NCI-H748 (cell line): ENCODE results near the gene NPR3.

Source experiments
- DNase-seq: peaks from one replicate; lab custom pipeline; 2025; ENCODE audit not compliant: unreplicated experiment; lab: John Stamatoyannopoulos, UW

NPR3 gene

DNA sequence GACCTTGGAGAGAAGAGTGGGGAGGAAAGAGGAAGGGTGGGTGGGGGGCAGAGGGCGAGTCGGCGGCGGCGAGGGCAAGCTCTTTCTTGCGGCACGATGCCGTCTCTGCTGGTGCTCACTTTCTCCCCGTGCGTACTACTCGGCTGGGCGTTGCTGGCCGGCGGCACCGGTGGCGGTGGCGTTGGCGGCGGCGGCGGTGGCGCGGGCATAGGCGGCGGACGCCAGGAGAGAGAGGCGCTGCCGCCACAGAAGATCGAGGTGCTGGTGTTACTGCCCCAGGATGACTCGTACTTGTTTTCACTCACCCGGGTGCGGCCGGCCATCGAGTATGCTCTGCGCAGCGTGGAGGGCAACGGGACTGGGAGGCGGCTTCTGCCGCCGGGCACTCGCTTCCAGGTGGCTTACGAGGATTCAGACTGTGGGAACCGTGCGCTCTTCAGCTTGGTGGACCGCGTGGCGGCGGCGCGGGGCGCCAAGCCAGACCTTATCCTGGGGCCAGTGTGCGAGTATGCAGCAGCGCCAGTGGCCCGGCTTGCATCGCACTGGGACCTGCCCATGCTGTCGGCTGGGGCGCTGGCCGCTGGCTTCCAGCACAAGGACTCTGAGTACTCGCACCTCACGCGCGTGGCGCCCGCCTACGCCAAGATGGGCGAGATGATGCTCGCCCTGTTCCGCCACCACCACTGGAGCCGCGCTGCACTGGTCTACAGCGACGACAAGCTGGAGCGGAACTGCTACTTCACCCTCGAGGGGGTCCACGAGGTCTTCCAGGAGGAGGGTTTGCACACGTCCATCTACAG lies 760 bp downstream of the NPR3 start:
- peak; percentile 82 for DNase-seq

DNA sequence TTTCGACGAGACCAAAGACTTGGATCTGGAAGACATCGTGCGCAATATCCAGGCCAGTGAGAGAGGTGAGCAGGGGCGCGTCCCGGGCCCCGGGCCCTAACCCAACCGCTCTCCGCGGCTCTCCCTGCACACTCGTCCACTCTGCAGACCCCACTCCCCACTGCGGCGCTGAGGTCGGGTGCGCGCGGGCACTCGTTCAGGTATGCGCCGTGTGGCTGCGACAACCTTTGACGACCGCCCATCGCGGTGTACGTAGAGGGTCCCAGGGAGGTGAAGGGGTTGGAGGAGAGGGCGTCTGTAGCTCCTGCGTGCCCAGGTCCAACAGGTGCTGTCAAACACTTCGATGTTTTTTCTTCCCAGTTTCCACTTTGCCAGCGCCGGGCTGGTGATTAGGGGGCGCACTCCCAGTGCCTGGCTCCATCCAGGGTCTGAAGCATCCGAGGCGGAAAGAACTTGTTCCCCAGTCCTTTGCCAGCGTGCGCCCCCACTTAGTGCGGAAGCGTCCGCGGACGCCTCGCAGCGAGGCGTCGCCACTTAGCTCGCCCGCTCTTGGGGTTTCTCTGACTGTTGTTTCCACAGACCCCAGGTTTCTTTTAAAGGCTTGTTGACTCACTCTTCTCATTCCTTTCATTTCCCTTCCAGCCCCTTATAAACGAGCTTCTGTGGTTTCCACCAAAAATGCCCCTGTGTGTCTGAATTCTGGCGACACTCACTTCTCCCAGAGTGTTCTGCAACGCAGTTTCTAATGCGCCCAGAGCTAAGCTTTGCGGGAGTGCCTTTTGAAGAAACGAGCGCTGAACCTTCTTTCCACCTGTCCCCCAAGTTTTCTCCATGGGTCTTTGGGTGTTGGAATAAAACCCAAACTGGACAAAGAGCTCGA lies 1.6 kb downstream of the NPR3 start:
- no peak for DNase-seq

DNA sequence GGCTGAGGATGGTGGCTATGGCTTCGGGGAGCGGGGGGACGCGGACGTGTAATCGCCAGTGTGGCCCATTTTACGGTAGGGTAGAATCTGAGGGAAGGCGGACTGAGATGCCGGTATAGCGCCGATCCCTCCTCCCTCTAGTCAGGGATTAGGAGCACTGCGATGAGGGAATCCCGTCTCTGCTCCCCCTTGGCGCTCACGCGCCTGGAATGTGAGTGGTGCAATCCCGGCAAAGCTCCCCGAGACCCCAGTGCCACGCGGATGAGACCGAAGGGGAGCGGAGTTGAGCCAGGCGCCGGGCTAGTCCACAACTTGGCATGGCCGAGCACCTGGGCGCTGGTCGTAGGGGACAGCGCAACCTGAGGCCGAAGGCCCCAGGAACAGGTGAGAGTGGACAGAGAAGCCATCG lies 2.2 kb downstream of the NPR3 start:
- DNase-seq = no peak

DNA sequence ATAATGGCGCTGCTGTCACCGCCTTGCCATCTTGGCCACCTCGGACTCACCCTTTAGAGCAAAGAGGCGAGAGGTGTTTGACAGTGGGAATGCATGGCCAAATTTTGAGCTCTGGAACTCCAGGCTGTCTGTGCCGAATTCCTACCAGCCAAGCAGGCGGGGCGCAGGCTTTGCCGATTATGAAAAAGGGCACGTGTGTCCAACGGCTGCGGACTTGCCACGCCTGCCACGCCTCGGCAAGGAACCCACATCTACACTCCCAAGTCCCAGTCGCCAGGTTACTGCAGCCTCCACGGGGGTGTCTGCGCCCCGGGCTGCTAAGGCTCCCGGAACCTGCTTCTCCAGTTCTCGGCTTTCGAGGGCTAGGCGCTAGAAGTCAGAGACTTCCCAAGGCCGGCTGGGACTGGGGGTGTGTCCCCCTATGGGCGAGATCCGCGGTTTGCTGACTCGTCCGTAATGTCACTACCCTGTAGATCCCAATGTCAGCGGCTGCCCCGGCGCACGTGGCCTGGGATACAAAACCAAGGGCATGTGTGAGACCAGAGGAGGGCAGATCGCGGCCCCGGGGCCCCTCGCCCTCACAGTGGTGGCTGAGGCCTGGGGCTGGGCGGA lies 2.8 kb downstream of the NPR3 start:
- DNase-seq = peak; percentile 59

DNA sequence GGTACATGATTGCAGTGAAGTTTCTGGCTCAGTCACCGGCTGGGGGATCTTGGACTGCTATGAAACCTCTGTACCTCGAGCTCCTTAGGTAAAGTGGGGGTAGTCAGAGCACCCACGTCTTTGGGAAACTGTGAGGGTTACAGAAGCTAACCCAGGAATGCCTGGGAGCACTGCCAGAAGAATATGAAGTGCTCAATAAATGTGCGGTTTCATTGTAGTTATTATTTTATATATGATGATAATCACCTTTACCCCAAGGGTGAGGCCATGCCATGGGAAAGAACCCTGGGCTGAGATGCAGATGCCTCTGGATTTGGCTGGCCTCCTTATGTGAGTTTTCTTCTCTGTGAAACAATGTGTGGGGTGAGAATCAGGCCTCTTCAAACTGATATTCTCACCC lies 3.7 kb downstream of the NPR3 start:
- no peak for DNase-seq

DNA sequence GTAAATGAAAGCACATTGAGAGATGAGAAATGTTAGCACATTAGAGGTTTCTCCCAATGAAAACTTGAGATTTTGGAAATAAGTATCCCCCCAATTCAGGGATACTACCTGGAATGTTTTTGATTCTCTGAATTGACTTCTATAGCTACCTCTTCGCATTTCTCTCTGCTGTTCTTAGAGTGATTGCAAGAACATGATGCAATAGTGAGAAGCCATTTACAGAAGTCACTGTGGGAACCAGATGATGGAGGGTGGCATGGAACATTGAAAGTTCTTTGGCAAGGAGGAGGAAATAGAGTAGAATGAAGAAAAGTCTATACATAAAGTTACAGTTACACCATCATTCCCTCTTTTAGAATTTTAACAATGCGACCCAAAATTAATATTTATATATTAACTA lies 9.2 kb downstream of the NPR3 start:
- no peak for DNase-seq

DNA sequence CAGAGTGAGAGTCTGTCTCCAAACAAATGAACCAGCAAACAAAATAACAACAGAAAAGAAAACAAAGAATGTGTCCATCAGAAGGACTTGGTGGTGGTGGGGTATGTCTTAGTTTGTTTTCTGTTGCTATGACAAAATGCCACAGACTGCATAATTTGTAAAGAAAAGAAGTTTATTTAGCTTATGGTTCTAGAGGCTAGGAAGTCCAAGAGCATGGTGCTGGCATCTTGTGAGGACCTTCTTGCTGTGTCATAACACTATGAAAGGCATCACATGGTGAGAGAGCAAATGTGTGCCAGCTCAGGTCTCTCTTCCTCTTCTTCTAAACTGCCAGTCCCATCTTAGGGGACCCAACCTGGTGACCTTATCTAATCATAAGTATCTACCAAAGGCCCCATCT lies 10.5 kb downstream of the NPR3 start:
- DNase-seq = no peak

DNA sequence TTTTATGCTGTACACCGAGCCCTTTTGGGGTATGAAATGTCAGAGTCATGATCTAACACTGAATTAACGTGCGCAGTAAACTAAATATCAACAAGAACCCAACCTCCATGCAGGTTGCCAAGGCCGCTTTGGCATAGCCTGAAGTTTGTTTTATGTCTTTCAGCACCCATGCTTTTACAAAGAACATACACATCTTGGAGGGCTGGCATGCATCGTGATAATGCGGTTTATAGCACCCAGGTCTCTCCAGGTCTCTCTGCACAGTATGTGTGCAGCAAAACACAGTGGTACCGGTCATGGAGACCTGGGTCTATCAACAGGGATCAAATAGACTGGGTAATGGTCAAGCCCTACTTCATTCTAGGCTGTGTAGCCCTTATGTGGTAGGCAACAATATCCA lies 11.8 kb downstream of the NPR3 start:
- DNase-seq = no peak

DNA sequence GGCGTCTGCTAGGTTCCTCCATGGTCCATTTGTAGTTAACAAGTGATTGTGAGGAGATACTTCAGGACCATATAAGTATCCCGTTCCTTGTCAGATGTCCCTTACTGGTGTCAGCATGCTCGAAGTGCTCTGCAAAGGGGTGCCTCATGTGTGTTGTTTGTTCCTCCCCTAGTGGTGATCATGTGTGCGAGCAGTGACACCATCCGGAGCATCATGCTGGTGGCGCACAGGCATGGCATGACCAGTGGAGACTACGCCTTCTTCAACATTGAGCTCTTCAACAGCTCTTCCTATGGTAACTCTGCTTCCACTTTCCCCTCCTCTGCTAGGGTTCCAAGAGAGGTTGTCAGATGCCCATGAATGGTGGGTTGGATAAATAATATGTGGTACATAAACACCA lies 13.4 kb downstream of the NPR3 start:
- no peak for DNase-seq

DNA sequence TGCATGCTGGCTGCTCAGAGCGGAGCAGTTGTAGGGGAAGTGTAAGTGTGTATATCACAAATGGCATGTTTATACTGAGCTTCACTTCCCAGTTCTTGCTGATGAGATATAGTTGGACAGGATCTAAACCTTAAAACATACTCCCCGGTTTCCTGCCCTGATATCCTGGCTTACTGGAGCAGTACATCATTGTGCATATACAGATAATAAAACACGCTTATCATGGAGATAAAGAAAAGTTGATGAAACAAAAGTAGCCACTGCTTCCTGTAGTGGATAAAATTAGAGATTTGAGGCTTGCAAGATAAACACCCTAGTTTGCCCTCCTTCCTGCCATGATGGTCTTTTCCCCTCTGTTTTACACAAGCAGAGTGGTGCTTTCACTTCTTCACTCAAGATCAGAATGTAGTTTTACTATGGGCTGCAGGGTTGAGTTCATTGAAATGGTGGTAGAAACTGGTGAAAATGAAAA lies 15.0 kb downstream of the NPR3 start:
- DNase-seq = no peak

DNA sequence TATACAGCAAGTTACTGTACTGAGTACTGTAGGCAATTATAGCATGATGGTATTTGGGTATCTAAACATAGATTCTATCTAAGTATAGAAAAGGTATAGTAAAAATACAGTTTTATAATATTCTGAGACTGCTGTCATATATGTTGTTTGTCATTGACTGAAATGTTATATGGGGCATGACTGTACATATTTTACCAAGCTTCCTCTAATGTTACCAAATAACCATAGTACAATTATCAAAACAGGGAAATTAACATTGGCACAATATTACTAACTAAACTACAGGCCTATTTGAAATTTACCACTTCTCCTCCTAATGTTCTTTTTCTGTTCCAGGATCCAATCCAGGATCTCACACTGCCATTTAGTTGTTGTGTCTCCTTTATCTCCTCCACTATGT lies 18.5 kb downstream of the NPR3 start:
- DNase-seq = no peak

DNA sequence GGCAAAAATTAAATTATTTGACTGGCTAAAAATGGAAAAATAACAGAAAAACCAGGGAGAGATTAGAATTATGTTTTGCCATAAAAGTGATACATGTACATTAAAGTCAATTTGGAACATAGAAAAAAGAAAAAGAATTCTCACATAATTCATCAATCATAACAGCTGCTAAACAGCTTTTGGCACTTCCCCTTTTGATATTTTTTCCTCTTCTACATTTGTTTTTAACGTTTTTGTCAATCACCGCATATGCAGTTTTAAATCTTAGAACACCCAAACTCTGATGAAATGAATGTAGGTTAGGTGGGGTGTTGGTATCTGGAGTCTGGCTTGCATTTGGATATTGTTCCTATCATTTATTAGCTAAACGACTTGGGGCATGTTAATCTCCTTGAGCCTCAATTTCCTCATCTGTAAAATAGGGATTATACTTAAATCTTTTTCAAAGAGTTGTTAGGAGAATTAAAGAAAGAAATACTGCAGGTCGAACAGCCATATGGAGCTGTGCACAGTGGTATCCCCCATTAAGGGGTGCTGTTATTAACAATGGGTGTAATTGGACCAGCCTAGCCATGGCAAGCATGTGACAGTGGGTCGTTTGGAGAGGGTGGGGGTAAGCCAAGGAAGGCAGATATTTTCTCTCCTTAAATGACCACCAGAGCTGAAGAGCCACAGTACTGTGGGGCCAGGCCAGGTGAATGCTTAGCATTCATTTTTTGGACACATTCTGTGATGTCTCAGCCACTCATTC lies 22.6 kb downstream of the NPR3 start:
- no peak for DNase-seq

DNA sequence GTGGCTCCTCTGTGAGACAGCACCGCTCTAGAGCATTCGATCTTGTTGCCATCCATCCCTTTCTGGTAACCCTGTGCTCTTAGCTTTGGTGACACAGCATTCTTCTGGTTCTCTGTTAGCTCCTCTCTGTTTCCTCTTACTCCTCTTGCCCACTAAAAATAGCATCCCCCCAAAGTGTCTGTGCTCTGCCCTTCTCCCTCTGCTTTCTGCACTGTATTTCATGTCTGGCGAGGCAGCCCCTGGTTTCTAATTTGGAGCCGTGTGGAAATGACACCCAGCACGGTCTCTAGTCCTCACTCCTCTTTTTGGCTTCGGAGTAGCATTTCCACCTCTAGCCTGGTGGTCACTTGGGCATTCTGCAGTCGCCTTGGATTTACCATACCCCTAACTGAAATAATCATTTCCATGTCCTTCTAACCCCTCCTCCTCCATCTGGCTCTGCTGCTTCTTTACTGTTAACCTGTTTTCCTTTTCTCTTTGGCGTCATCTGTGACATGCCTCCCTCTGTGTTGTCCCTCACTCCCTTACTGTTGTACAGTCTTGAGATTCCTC lies 23.8 kb downstream of the NPR3 start:
- DNase-seq = no peak

DNA sequence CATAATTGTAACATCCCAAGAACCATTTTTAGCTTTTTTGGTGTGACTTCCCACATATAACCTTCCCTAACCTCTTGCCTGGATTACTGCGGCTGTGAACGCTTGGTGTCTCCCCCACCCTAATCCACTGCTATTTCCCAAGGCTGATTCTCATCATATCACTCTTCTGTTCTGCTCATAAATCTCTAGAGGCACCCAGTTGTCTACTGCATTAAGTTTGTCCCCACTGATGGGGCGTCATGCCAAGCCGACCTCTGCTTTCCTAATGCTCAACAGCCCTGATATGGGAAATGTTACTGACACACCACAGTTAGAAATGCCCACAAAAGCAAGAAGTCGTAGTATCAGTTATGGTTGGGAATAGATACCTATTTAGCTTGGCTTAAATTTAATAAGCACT lies 24.4 kb downstream of the NPR3 start:
- no peak for DNase-seq

DNA sequence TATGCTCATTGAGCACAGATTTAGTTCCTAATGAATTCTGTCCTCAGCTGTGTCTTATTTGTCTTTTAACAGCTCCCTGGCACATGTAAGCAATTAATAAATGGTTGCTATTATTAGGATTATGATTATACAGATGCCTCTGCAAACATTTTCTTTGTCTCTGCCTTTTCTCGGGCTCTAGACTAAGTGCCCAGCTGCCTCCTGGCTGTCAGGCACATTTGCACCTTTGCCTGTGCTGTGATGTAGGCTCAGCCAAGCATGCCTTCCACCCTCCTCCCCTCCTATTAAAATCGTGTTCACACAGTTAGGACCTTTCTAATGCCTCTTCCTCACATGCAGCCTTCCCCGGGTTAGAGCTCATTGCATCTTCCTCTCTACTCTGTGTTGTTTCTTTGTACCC lies 25.7 kb downstream of the NPR3 start:
- no peak for DNase-seq

DNA sequence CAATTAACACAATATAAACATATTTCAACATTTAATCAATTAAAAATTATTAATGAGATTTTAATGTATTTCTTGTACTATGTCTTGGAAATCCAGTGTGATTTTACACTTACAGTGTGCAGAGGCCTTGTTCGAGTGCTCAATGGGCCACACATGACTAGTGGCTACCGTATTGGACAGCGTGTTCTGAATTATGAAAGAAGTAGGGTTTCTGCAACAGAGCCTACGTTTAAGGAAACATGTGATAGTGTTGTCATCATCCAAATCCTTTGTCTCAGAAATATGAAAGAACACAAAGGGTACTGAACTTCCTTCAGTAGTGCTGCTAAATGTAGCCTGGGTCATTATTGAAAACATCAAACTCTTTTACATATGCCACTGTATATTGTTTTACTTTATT lies 29.5 kb downstream of the NPR3 start:
- DNase-seq = no peak

DNA sequence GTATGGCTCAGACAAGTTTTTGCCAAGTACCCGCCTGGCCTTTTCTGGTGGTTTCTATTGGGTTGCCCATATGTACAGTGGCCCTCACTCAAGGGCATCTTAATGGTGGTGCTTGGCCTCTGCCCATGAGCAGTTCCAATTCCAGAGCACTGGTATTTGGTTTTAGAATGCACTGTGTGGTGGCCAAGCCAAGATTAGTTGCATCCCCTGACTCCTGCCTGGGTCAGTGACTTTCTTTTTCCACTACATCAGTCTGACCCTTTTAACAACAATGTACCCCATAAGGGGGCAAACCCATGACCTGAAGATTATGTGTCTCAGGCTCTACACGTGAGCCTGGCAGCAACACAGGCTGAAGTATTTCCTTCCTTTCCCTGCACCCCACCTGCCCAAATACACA lies 34.2 kb downstream of the NPR3 start:
- no peak for DNase-seq

DNA sequence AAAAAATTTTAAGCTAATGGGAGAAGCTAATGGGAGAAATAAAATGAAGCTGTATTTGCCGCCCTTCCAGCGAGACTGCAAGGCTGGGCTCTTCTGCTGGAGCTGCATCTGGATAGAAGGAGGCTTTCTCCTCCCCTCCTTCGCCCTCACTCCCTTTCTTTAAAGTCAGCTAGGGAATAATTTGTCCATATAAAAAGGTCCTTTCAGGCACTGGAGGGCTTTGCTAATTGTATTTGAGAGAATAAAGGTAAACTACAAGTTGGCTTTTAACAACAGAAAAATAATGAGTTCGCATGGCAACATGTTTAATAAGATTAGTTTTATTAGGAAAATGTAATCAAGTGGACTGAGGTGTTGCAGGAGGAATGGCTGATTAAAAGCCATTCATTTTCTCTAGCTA lies 41.3 kb downstream of the NPR3 start:
- DNase-seq = no peak

DNA sequence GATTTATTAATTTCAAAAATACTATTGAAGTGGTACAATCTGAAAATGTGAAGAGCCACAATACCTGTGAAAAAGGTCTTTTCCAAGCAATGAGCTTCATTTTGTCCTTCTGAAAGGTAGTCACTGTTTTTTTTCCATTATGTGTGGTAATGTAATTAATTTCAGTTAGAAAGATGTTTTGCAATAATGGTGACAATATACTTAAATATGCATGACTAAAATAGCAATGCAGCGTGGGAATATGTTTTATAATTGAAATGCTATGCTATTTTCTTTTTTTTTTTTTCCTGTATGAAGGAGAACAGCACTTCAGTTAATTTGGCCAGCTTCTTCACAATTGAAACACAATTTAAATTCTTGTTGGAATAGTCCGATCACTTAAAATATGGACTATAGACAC lies 41.9 kb downstream of the NPR3 start:
- DNase-seq = no peak

DNA sequence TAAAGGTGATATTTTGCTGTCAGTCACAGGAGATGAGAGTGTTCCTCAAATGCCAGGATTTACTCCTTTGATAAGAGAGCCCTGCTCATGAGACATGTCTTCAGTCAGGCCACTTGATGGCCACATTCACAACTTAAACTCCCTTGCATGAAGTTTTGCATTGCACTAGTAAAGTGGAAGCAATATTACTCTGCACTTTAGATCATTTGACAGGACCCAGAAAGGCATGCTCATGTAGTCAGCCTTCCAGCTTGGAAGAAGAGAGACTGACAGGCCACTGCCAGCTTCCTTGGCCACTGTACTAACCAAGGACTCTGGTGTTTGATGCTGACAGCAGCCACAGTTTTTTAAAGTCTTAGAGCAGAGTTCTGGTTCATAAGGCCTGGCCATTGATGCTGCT lies 42.6 kb downstream of the NPR3 start:
- no peak for DNase-seq

DNA sequence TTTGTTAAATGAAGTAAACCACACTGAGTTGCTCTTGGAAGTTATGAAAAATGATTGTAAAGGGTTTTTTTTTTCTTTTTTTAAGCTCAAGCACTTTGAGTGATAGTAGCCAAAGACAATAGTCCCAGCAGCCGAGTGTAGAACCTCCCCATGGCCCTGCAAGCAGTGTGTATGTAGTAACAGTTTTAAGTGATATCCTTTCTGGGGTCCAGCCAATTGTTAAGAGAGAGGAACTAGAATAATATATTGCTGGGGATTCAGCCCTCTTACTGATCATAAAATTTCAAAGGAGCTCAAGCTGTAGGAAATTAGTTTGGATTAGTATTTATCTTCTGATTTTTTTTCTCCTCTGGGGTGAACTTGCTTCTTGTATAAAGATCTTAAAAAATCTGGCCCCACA lies 43.2 kb downstream of the NPR3 start:
- no peak for DNase-seq
